ENCODE measurements around the gene TTC36. TPM values are rescaled to one million over a fixed set of nuclear protein-coding genes. Genes with fewer than 3 reads are reported as not detected.

Gene TTC36
- total and polyA plus RNA-seq, 8 donors = 0.58 to 56.8 (median 2.0) TPM; not detected in 5

GRCh38 chr11:118529584-118530175 is 2.4 kb downstream of the TTC36 start:
- TF ChIP-seq POLR2AphosphoS5 (IDR thresholded peaks at IDR 0.05) = no peak
- TF ChIP-seq CTCF (IDR thresholded peaks at IDR 0.05) = no peak
- TF ChIP-seq EP300 (IDR thresholded peaks at IDR 0.05) = no peak
- TF ChIP-seq POLR2A (IDR thresholded peaks at IDR 0.05) = no peak
- intact Hi-C loops (cut with DNase I; ENCODE audit: low total_unique reads) = no loop called here
- no peaks in the 10 kb centered on the region for H3K27me3 ChIP-seq
- H3K4me1 ChIP-seq = peaks cover 5 to 44% (median 40%) of the 10 kb centered on the region in 4 donors
- H3K27ac ChIP-seq = peak overlapping the region in 1 of 5 donors; percentile 77
- 60 to 80% (median 66%) methylated on average over 5 of the region's 5 CpGs for WGBS, 5 donors
- H3K4me3 ChIP-seq = peak overlapping the region in 3 of 4 donors; percentile 87 to 95 (median 92)
- no peaks in the 10 kb centered on the region for H3K9me3 ChIP-seq
- DNase-seq = no peak
- H3K36me3 ChIP-seq = peaks cover 0 to 25% (median 17%) of the 10 kb centered on the region in 4 donors

- Histone ChIP-seq H3K9me3 (no peaks in the 10 kb centered on the region), H3K4me1 (peaks cover 5 to 44% (median 40%) of the 10 kb centered on the region in 4 donors), H3K27ac (peak overlapping the region; percentile 70 to 87 (median 77)), H3K4me3 (peak overlapping the region; percentile 80 to 95 (median 90)), H3K27me3 (no peaks in the 10 kb centered on the region), H3K36me3 (peaks cover 0 to 25% (median 17%) of the 10 kb centered on the region in 4 donors)
- intact Hi-C loops (cut with DNase I; ENCODE audit: low total_unique reads) = no loop called here
- peak in 1 of 2 donors; percentile 37 for DNase-seq
- WGBS, 5 donors = 3 to 21% (median 4%) methylated on average over 6 to 31 of the region's 31 CpGs
- TF ChIP-seq CTCF (IDR thresholded peaks at IDR 0.05) = no peak
- no peak for TF ChIP-seq EP300 (IDR thresholded peaks at IDR 0.05)
- TF ChIP-seq POLR2AphosphoS5 (IDR thresholded peaks at IDR 0.05) = no peak
- TF ChIP-seq POLR2A (IDR thresholded peaks at IDR 0.05) = no peak
Measured at GRCh38 chr11:118530180-118530682, 3.0 kb downstream of the TTC36 start.

- H3K9me3 ChIP-seq = no peaks in the 10 kb centered on the region
- intact Hi-C loops (cut with DNase I; ENCODE audit: low total_unique reads) = no loop called here
- peak within 1 kb of the TSS; percentile 80 to 95 (median 90) for H3K4me3 ChIP-seq
- H3K27ac ChIP-seq = peak within 1 kb of the TSS; percentile 70 to 87 (median 77)
- no peaks in the 10 kb centered on the region for H3K27me3 ChIP-seq
- peaks cover 5 to 44% (median 40%) of the 10 kb centered on the region in 4 donors for H3K4me1 ChIP-seq
- WGBS, 5 donors = 0 to 2% (median 1%) methylated on average over 39 to 94 of the region's 94 CpGs
- peaks cover 0 to 31% (median 20%) of the 10 kb centered on the region in 4 donors for H3K36me3 ChIP-seq
- TF ChIP-seq EP300 (IDR thresholded peaks at IDR 0.05) (no peak), CTCF (IDR thresholded peaks at IDR 0.05) (no peak), POLR2A (IDR thresholded peaks at IDR 0.05) (no peak), POLR2AphosphoS5 (IDR thresholded peaks at IDR 0.05) (peak; percentile 9 to 27 (median 25))
- peak; percentile 70 to 87 for DNase-seq
Measured at GRCh38 chr11:118530683-118531596, 3.7 kb downstream of the TTC36 start, which contains the start of gene TMEM25. Gene TMEM25, plus strand, starts transcription at chr11:118531192. Its CDS starts 610 bp downstream, at chr11:118531802.

- TF ChIP-seq POLR2A (IDR thresholded peaks at IDR 0.05) = no peak
- TF ChIP-seq POLR2AphosphoS5 (IDR thresholded peaks at IDR 0.05) = no peak
- TF ChIP-seq CTCF (IDR thresholded peaks at IDR 0.05) = no peak
- no peak for DNase-seq
- Histone ChIP-seq H3K4me3 (peak overlapping the region; percentile 80 to 95 (median 90)), H3K9me3 (no peaks in the 10 kb centered on the region), H3K36me3 (peaks cover 0 to 32% (median 20%) of the 10 kb centered on the region in 4 donors), H3K27ac (peak overlapping the region in 4 of 5 donors; percentile 28 to 87 (median 80)), H3K4me1 (peaks cover 5 to 43% (median 39%) of the 10 kb centered on the region in 4 donors), H3K27me3 (no peaks in the 10 kb centered on the region)
- WGBS, 5 donors = 11 to 27% (median 19%) methylated on average over 11 to 12 of the region's 12 CpGs
- intact Hi-C loops (cut with DNase I; ENCODE audit: low total_unique reads) = no loop called here
Measured at GRCh38 chr11:118531597-118532084, 4.4 kb downstream of the TTC36 start.

All from stomach (tissue), 9 donors.